AG09319 (cell line): ENCODE data around the gene CHST10.

Experiments
- DNase-seq: peaks from one replicate; pipeline ENCODE4 v3.0.0-alpha.2; 2010; ENCODE audit warnings: low read depth; ENCODE audit errors: extremely low read depth
- TF ChIP-seq, protein P1 (sequence below): IDR thresholded peaks from 2 replicates; pipeline ENCODE4 v1.5.1; 2011; ENCODE audit warnings: low read depth, mild to moderate bottlenecking, inconsistent platforms, low read length, moderate library complexity

The CHST10 gene

DNA sequence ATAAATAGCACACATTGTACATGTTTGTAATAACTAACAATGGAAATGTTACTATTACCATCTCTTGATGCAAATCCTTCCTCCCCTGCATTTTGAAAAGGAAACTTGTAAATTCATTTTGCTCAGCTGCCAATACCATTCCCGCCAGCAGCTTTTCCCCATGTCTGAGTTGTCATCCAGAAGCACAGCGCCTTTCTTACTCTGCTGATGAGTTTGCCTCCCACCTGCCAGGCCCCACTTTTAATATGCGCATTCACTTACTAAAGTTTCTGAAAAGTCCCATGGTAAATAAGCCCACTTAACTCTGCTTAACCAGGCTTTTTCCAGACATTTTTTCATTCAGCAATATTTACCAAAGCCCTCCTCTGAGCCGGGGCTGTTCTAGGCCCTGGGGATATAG, 3.9 kb downstream of the CHST10 start:
- DNase-seq: no peak
- TF ChIP-seq, protein P1, sequence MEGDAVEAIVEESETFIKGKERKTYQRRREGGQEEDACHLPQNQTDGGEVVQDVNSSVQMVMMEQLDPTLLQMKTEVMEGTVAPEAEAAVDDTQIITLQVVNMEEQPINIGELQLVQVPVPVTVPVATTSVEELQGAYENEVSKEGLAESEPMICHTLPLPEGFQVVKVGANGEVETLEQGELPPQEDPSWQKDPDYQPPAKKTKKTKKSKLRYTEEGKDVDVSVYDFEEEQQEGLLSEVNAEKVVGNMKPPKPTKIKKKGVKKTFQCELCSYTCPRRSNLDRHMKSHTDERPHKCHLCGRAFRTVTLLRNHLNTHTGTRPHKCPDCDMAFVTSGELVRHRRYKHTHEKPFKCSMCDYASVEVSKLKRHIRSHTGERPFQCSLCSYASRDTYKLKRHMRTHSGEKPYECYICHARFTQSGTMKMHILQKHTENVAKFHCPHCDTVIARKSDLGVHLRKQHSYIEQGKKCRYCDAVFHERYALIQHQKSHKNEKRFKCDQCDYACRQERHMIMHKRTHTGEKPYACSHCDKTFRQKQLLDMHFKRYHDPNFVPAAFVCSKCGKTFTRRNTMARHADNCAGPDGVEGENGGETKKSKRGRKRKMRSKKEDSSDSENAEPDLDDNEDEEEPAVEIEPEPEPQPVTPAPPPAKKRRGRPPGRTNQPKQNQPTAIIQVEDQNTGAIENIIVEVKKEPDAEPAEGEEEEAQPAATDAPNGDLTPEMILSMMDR: no peak

DNA sequence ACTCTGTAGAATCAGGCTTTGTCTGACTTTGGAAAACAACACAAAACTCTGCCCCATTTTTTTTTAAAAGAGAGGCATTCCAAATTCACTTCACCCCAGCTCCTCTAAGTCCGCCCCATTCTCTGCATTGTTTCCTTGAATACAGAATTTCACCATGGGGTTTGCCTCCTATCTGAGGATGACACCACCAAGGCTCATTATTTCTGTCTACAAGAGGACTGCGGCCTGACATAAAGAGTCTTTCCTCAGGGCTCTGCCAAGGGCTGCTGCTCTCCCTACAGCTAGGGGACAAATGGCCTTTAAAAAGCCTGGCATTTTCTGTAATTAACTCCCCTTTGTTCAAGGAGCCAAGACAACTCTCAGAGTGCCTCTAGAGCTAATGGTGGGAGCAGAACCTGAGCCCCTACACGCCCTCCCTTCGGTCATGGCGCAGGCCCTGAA, 4.6 kb downstream of the CHST10 start:
- DNase-seq: no peak
- TF ChIP-seq, protein P1: no peak

DNA sequence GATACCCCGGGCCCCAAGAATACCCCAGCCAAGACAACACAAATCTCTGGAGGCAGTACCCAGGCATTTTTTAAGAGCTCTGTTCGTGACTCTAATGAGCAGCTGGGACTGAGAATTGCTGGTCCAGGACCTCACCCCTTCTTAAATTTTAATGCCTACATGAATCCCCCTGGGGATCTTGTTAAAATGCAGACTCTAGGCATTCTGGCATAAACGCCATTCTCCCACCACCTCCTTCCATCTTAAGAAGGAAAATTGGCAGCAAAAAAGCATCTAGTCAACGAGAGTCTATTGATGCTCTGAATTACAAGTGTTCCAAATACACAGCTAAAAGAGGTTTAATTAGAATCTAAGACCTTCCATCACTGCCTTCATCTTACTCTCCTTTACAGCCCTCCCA, 5.0 kb downstream of the CHST10 start:
- TF ChIP-seq, protein P1: no peak

DNA sequence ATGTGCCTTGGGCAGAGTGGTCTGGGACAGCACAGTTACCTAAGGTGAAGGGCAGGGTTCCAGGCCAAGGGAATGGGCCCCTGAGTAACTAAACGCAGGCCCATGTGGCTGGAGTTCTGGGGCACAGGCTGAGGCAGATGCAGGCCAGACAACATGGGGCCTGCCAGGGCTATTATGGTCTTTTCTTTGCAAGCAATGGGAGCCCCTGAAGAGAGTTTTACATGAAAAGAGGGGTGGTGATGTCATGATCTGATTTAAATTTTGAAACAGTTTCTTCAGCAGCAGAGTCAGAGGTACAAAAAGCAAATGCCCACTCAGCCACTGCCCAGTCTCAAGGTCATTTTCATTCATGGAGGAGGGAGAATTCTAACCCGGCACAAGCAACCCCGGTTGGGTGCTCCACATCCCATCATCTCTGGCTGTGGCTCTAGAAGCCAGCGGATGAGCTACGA, 5.6 kb downstream of the CHST10 start:
- TF ChIP-seq, protein P1: no peak
- no peak for DNase-seq

More for the DNA sequence above, 5.0 kb downstream of the CHST10 start:
- no peak for DNase-seq

DNA sequence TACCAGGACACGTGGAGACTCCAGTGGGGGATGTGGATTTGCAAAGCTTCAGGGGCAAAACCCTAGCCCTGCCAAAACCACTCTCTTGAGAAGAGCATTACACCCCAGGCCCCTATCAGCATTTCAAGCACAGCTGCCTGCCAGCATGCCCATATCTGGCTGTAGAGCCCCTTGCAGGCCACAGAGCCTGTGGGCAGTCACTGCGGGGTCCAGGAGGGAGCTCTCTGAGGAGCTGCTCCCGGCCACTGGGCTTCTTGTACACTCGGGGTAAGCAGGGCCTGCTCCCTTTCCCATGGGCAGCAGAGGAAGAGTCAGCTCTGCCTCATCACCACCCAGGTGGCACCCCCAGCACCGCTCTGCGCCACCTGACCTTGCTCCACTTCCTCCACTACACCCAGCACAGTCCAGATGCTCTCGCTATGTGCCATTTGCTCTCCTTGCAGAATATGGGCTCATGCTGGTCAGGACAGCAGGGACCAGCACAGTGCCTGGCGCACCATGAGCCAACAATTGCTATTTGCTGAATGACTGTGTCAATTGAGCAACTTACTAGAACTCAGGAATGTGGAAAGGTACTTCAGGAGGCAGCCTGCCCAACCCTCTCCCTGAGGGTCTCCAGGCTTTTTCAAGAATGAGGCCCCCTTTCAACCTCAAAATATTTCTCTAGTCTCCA, 7.4 kb downstream of the CHST10 start:
- no peak for DNase-seq
- TF ChIP-seq, protein P1: no peak

DNA sequence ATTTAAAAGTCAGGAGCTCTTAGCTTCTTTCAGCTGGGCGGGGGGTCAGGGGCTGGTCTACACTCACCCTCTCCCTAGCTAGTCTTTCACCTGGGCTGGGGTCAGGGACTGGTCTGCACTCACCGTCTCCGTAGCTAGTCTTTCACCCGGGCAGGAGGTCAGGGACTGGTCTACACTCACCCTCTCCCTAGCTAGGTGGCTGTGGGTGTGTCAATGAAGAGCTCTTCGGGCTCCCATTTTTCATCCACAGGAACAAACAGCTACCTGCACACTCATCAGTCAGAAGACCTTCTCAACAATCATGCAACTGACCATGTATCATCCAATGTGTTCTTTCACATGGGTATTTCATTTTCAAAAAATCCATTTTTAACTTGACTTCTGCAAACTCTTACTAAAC, 8.0 kb downstream of the CHST10 start:
- no peak for DNase-seq
- TF ChIP-seq, protein P1: no peak

DNA sequence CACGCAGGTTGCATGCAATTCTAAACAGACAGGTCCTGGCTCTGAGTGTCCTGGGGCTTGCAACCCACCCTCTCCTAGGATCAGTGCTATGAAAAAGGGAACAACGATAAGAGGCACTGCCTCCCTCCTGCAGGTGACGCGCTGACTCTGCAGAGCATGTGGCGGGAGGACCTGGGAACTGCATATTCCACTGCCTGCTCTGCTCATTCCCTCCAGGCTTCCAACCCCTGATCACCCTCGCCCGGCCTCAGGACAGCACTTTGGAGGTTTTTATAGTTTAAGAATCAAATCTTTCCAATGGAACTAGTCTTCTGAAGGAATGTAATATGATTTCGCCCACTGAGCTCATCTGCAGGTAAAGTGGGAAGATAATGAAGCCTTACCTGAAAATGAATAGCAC, 8.5 kb downstream of the CHST10 start:
- no peak for DNase-seq
- TF ChIP-seq, protein P1: no peak
